IPS-20b (cell line): ENCODE results near the gene SKIL.

Experiments used
- H3K27ac ChIP-seq: one replicate; pipeline ENCODE4 v1.5.1; 2013; ENCODE audit warnings: low read length
- H3K27me3 ChIP-seq: 2 replicates; pipeline ENCODE4 v1.6.1; 2013; ENCODE audit warnings: mild to moderate bottlenecking, low read length, inconsistent platforms; ENCODE audit not compliant: insufficient read depth
- H3K36me3 ChIP-seq: 2 replicates; pipeline ENCODE4 v1.6.1; 2013; ENCODE audit warnings: low read depth, mild to moderate bottlenecking, inconsistent platforms, low read length, moderate library complexity; ENCODE audit not compliant: insufficient read depth
- H3K4me1 ChIP-seq: 2 replicates; pipeline ENCODE4 v1.6.1; 2013; ENCODE audit warnings: mild to moderate bottlenecking, control low read depth, inconsistent platforms, low read length, moderate library complexity; ENCODE audit not compliant: insufficient read depth
- H3K4me3 ChIP-seq: 2 replicates; pipeline ENCODE4 v1.5.1; 2013; ENCODE audit warnings: mild to moderate bottlenecking, low read length, inconsistent platforms
- H3K9ac ChIP-seq: 2 replicates; pipeline ENCODE4 v1.6.1; 2013; ENCODE audit warnings: low read depth, mild to moderate bottlenecking, inconsistent platforms, low read length, moderate library complexity
- H3K9me3 ChIP-seq: 2 replicates; pipeline ENCODE4 v1.6.1; 2013; ENCODE audit warnings: mild to moderate bottlenecking, low read depth, low read length, inconsistent platforms; ENCODE audit not compliant: insufficient read depth

The SKIL gene

DNA sequence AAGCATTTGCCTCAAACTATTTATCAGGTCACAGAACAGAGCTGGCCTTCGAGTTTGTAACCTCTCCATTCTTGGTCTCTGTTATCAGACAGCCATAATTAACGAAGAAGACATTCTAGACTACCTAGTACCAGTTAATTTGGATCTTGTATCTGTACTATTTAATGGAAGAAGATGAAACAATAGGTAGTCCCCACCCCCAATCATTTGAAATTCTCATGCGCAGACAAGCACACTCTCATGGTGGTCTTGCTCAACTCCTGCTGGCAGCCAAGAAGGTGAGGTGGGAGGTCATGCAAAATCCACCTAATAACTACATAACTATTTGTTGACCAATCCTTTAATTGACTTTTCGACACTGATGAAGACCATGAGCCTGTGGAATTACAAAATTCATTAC is 2.8 kb upstream of the SKIL start:
- Histone ChIP-seq H3K4me3 (peak overlapping the region; percentile 86), H3K36me3 (peaks cover 3% of the 10 kb centered on the region), H3K27me3 (no peaks in the 10 kb centered on the region), H3K9ac (peak overlapping the region; percentile 90), H3K27ac (peak overlapping the region; percentile 69), H3K4me1 (peaks cover 31% of the 10 kb centered on the region; the same call in 1 of the 2 replicates), H3K9me3 (no peaks in the 10 kb centered on the region)

DNA sequence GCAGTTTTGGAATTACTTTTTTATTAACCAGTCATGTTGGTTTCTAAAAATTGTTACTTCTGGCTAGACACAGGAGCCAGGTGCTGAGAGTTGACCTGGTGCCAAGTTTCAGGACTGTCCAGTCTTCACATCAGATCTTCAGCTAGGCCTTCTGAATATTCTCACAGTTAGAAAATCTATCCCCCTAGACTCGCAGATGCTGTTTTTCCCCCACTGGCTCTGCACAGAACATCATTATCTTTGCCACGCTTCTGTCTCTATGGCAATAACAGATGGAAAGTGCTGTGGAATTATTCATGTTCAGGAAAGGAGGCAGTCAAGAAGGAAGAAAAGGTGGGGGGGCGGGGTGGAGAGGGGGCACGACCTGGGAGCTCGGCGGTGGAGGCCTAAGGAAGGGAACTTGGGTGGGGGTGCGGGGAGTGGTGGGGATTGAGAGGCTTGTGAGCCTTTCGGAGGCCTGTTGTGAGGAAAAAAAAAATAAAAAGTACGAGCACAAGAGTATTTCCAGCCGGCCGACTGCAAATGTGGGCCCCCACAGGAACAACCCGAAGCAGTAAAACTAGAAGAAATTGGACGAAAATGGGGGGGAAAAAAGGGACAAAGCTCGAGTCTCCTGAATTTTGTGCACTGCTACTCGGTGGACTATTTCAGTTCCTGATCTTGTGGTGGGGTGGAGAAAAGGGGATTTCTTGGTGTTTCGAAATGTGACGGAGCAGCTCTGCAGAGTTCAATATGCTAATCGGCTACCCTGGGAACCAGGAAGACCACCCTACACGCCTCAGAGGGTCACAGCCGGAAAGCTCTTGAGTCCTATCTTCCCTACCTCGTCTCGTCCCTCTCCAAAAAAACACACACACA is 1.5 kb upstream of the SKIL start:
- Histone ChIP-seq H3K4me1 (peaks cover 43% of the 10 kb centered on the region; the same call in 1 of the 2 replicates), H3K27me3 (no peaks in the 10 kb centered on the region), H3K9ac (peak overlapping the region; percentile 90), H3K9me3 (no peaks in the 10 kb centered on the region), H3K36me3 (peaks cover 15% of the 10 kb centered on the region), H3K27ac (peak overlapping the region; percentile 69), H3K4me3 (peak overlapping the region; percentile 86)

DNA sequence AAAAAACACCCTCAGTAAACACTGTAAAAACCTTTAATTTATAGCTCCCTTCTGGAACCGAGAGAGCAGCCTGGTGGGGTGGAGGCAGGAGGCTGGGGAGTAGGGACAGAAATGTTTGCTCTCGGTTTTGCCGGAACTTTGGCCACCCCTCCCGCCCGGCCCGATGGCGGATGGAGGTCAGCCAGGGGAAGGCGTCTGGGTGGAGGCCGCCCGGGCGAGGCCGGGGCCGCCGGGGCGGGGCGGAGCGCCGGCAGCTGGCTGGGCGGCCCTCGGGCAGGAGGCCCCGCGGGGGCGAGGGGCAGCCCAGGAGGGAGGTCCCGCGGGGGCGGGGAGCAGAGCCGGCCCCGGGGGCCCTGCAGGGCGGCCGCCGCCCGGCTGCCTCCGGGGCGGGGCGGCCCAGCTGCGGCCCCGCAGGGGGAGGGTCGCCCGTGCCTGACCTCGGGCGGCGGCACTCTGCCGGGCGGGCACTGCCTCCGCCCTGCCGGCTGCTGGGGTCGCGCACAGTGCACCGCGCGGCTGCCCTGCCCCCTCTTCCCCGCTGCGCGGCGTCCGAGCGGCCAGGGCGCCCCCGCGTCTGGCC is 829 bp upstream of the SKIL start:
- peaks cover 47% of the 10 kb centered on the region; the same call in 1 of the 2 replicates for H3K4me1 ChIP-seq
- H3K9ac ChIP-seq: peak overlapping the region; percentile 90
- peak overlapping the region; percentile 86 for H3K4me3 ChIP-seq
- H3K36me3 ChIP-seq: peaks cover 22% of the 10 kb centered on the region
- peak overlapping the region; percentile 69 for H3K27ac ChIP-seq
- H3K9me3 ChIP-seq: no peaks in the 10 kb centered on the region
- H3K27me3 ChIP-seq: no peaks in the 10 kb centered on the region

DNA sequence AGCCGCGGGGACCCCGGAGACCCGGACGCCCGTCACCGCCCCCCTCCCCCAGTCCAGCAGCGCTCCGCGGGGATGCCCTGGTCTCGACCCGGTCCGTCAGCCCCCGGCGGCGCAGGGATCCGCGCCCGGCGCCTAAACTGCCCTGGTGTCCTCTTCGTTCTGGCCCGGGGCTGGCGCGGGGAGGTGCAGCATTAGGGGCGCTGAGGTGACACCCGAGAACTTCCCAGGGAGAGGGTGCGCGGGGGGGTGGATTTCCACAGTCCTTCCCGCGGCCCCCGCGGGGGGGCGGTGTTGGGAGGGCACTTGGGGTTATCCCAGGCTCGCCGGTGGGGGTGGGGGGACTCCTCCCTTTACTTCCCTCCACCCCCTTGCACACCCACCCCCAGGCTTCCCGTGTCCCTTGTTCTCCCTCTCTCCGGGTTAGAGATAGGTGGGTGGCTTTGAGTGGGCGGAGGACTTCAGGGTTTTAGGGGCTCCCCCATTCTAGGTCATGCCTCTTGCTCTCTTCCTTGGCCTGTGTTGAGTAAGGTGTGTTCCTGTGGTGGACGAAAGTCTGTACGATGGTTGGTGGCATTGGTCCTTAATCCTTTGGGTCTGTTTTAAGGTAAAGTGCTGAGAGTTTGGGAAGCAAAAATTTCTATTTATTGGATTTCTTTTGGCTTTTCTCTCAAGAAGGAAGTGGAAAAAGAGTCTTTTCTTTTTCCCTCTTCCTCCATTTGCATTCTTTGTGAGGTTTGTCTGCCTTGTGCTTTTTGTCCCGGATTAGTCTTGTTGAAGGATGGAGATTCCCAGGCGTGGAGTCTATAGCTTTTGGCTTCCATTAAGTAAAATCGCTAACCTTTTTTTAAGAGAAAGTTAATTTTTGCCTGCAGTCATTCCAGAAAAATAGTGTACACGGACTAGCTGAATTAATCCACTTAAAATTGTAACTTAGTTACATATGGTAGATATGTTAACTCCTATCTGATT is 811 bp downstream of the SKIL start:
- Histone ChIP-seq H3K4me1 (peaks cover 46% of the 10 kb centered on the region; the same call in 1 of the 2 replicates), H3K4me3 (peak overlapping the region; percentile 97), H3K9ac (peak overlapping the region; percentile 88), H3K27me3 (no peaks in the 10 kb centered on the region), H3K9me3 (no peaks in the 10 kb centered on the region), H3K27ac (peak overlapping the region; percentile 66), H3K36me3 (peaks cover 37% of the 10 kb centered on the region)

DNA sequence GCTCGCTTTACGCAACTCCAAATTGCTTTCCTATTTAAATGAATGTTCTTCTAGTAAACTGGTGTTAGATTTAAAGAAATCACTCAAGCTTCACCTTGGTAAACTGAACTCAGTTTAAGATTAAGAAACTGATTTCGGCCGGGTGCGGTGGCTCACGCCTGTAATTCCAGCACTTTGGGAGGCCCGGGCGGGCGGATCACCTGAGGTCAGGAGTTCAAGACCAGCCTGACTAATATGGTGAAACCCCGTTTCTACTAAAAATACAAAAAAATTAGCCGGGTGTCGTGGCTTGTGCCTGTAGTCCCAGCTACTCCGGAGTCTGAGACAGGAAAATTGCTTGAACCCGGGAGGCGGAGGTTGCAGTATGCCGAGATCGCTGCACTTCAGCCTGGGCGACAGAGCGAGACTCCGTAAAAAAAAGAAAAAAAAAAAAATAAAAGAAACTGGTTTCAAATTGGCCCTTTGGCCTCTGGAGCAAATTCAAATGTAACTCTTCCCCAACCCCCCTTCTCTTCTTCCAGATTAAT is 1.7 kb downstream of the SKIL start:
- Histone ChIP-seq H3K27ac (no peak overlapping the region), H3K4me3 (peak overlapping the region; percentile 97), H3K9me3 (no peaks in the 10 kb centered on the region), H3K9ac (peak overlapping the region; percentile 88), H3K36me3 (peaks cover 46% of the 10 kb centered on the region), H3K27me3 (no peaks in the 10 kb centered on the region), H3K4me1 (peaks cover 45% of the 10 kb centered on the region; the same call in 1 of the 2 replicates)

DNA sequence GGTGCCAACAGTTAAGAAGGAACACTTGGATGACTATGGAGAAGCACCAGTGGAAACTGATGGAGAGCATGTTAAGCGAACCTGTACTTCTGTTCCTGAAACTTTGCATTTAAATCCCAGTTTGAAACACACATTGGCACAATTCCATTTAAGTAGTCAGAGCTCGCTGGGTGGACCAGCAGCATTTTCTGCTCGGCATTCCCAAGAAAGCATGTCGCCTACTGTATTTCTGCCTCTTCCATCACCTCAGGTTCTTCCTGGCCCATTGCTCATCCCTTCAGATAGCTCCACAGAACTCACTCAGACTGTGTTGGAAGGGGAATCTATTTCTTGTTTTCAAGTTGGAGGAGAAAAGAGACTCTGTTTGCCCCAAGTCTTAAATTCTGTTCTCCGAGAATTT is 3.0 kb downstream of the SKIL start:
- peaks cover 58% of the 10 kb centered on the region for H3K36me3 ChIP-seq
- H3K9me3 ChIP-seq: no peaks in the 10 kb centered on the region
- peaks cover 38% of the 10 kb centered on the region; the same call in 1 of the 2 replicates for H3K4me1 ChIP-seq
- no peaks in the 10 kb centered on the region for H3K27me3 ChIP-seq
- H3K9ac ChIP-seq: peak overlapping the region; percentile 88; the same call in 1 of the 2 replicates
- peak overlapping the region; percentile 97 for H3K4me3 ChIP-seq
- no peak overlapping the region for H3K27ac ChIP-seq

DNA sequence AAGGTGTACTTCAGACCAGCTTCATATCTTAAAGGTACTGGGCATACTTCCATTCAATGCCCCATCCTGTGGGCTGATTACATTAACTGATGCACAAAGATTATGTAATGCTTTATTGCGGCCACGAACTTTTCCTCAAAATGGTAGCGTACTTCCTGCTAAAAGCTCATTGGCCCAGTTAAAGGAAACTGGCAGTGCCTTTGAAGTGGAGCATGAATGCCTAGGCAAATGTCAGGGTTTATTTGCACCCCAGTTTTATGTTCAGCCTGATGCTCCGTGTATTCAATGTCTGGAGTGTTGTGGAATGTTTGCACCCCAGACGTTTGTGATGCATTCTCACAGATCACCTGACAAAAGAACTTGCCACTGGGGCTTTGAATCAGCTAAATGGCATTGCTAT is 3.4 kb downstream of the SKIL start:
- Histone ChIP-seq H3K36me3 (peaks cover 60% of the 10 kb centered on the region), H3K9me3 (no peaks in the 10 kb centered on the region), H3K4me1 (peaks cover 34% of the 10 kb centered on the region; the same call in 1 of the 2 replicates), H3K4me3 (peak overlapping the region; percentile 97), H3K9ac (peak overlapping the region; percentile 88; the same call in 1 of the 2 replicates), H3K27me3 (no peaks in the 10 kb centered on the region), H3K27ac (peak overlapping the region; percentile 6)

DNA sequence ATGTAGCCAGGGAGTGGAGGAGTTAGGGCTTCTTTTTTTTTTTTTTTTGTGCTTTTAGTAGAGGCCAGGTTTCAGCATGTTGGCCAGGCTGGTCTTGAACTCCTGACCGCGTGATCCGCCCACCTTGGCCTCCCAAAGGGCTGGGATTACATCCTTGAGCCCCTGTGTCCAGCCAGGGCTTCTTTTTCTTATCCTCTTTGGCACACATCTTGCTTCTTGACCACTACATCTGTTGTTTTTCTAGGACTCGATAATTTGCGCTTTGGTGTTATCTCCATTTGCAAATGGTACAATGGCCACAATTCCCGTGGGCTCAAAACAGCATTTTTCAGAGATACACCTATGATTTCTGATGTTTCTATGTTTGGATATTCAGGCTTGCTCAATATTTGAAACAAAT is 4.2 kb downstream of the SKIL start:
- Histone ChIP-seq H3K27ac (no peak overlapping the region), H3K4me1 (peaks cover 31% of the 10 kb centered on the region; the same call in 1 of the 2 replicates), H3K27me3 (no peaks in the 10 kb centered on the region), H3K9me3 (no peaks in the 10 kb centered on the region), H3K36me3 (peaks cover 65% of the 10 kb centered on the region), H3K4me3 (peak overlapping the region; percentile 97), H3K9ac (peak overlapping the region; percentile 88; the same call in 1 of the 2 replicates)

DNA sequence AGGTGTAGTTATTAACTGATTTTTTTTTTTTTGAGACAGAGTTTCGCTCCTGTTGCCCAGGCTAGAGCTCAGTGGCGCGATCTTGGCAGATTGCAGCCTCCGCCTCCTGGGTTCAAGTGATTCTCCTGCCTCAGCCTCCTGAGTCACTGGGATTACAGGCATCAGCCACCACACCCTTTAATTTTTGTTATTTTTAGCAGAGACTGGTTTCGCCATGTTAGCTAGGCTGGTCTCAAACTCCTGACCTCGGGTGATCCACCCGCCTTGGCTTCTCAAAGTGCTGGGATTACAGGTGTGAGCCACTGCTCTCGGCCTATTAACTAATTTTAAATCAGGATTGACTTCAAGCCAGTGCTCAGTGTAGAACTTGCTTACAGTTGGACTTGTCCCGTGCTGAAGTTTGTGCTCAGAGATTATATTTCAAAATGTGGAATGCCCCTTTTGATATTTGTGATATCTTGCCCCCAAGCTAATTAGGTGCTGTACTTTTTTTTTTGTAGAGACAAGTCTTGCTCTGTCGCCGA is 6.0 kb downstream of the SKIL start:
- Histone ChIP-seq H3K4me3 (peak overlapping the region; percentile 97), H3K9me3 (no peaks in the 10 kb centered on the region), H3K27me3 (no peaks in the 10 kb centered on the region), H3K9ac (no peak overlapping the region), H3K27ac (no peak overlapping the region), H3K4me1 (peaks cover 32% of the 10 kb centered on the region; the same call in 1 of the 2 replicates), H3K36me3 (peaks cover 78% of the 10 kb centered on the region)

DNA sequence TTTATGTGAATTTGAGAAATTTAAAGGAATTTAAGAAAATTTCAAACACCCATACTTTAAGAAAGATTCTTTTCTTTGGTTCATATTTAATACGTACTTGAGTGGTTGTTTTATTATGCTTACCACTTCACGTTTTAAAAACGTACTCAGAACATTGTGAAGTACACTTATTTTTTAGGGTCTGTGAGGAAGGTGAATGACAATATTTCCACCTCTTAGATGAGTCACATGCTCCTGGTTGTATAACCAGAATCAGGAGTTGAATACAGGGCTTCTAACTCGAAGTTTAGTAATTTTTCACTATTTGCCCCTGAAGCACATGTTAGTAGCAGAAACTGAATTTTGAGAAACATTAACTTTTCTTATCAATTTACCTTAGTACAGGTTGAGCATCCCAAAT is 7.5 kb downstream of the SKIL start:
- Histone ChIP-seq H3K4me1 (peaks cover 29% of the 10 kb centered on the region; the same call in 1 of the 2 replicates), H3K36me3 (peaks cover 84% of the 10 kb centered on the region), H3K27me3 (no peaks in the 10 kb centered on the region), H3K4me3 (peak overlapping the region; percentile 3), H3K27ac (no peak overlapping the region), H3K9me3 (no peaks in the 10 kb centered on the region), H3K9ac (no peak overlapping the region)
